Endothelial cell of umbilical vein (primary cell): ENCODE measurements around the gene TAAR8.

Experiments
- FOS ChIP-seq: IDR thresholded peaks from 2 replicates; pipeline ENCODE4 v1.6.1; 2011; ENCODE audit warnings: mild to moderate bottlenecking, low read length, moderate library complexity, borderline replicate concordance; ENCODE audit not compliant: insufficient read depth
- MYC ChIP-seq: IDR thresholded peaks from one replicate; pipeline ENCODE4 v1.6.1; 2011; ENCODE audit warnings: mild to moderate bottlenecking, low read depth, low read length
- POLR2A ChIP-seq: IDR thresholded peaks from 2 replicates; pipeline ENCODE4 v1.6.1; 2012; ENCODE audit warnings: low read depth, mild to moderate bottlenecking, control low read depth, low read length

GRCh38 chr6:132570221-132570777, 17.8 kb downstream of the TAAR8 start, which contains the start of gene TAAR6:
- TF ChIP-seq MYC: no peak
- no peak for TF ChIP-seq FOS
- no peak for TF ChIP-seq POLR2A
